Suprapubic skin (tissue), 4 donors: Measurements from ENCODE around the gene CCDC148. TPM values are rescaled to one million over a fixed set of nuclear protein-coding genes. Genes with fewer than 3 reads are reported as not detected.
A peak's percentile ranks its signal among the peaks of the same experiment; 100 is the strongest.
"Not testable (repeated sequence)": the region's sequence is repeated elsewhere in the genome, so short reads cannot be mapped to it uniquely, and the experiment has no call there.

Experiments used
- DNase-seq, 2 donors: peaks; one replicate each; pipeline ENCODE4 v3.0.0-alpha.2; 2019; ENCODE audit warnings: low spot score in 2 of 2
- H3K27ac ChIP-seq: fragments of 200-600 bp; sonication (generic); one replicate; pipeline ENCODE4 v1.5.1; 2019
- H3K27me3 ChIP-seq: fragments of 200-600 bp; sonication (generic); one replicate; pipeline ENCODE4 v1.5.1; 2019
- H3K36me3 ChIP-seq: fragments of 200-600 bp; sonication (generic); one replicate; pipeline ENCODE4 v1.5.1; 2019
- H3K4me1 ChIP-seq: fragments of 200-600 bp; sonication (generic); one replicate; pipeline ENCODE4 v1.5.1; 2019
- H3K4me3 ChIP-seq: fragments of 200-600 bp; sonication (generic); one replicate; pipeline ENCODE4 v1.5.1; 2019; ENCODE audit warnings: mild to moderate bottlenecking
- H3K9me3 ChIP-seq: fragments of 200-600 bp; sonication (generic); one replicate; pipeline ENCODE4 v1.5.1; 2019
- EP300 ChIP-seq: sonication (generic); formaldehyde crosslinking; IDR thresholded peaks from one replicate; pipeline ENCODE4 v1.6.1; 2017; ENCODE audit warnings: antibody characterized with exemption
- POLR2A ChIP-seq, 2 donors: fragments of 450-650 bp; IDR thresholded peaks; one replicate each; pipeline ENCODE4 v1.6.1; 2017; ENCODE audit warnings: antibody characterized with exemption in 2 of 2, mild to moderate bottlenecking in 2 of 2, moderate library complexity in 2 of 2
- POLR2AphosphoS5 ChIP-seq, 3 donors: sonication (generic); formaldehyde crosslinking; IDR thresholded peaks; one replicate each; pipeline ENCODE4 v1.6.1; 2017; ENCODE audit warnings: antibody characterized with exemption in 3 of 3
- WGBS: methylation state at CpG from one replicate; pipeline ENCODE4 v1.1.5; 2018; 5-methylcytosine and 5-hydroxymethylcytosine counted together
- total RNA-seq, 4 donors: library from RNA; depleted of rRNA; stranded (reverse); fragments of >200 nt; gene quantifications; one replicate each; pipeline ENCODE4 v1.1.0, GENCODE V29; 2016
- TF ChIP-seq, protein P1 (sequence below), 2 donors: fragments of 200-600 bp in 1 of 2; fragments of 450-650 bp in 1 of 2; sonication (generic) in 1 of 2; IDR thresholded peaks; one replicate each; pipeline ENCODE4 v1.5.1; 2016 to 2019; ENCODE audit warnings: antibody characterized with exemption in 2 of 2, mild to moderate bottlenecking in 1 of 2, moderate library complexity in 1 of 2

Gene CCDC148
- total RNA-seq, 4 donors from 2014 or later = 0.29 to 0.72 (median 0.42) TPM; not detected in 1

DNA sequence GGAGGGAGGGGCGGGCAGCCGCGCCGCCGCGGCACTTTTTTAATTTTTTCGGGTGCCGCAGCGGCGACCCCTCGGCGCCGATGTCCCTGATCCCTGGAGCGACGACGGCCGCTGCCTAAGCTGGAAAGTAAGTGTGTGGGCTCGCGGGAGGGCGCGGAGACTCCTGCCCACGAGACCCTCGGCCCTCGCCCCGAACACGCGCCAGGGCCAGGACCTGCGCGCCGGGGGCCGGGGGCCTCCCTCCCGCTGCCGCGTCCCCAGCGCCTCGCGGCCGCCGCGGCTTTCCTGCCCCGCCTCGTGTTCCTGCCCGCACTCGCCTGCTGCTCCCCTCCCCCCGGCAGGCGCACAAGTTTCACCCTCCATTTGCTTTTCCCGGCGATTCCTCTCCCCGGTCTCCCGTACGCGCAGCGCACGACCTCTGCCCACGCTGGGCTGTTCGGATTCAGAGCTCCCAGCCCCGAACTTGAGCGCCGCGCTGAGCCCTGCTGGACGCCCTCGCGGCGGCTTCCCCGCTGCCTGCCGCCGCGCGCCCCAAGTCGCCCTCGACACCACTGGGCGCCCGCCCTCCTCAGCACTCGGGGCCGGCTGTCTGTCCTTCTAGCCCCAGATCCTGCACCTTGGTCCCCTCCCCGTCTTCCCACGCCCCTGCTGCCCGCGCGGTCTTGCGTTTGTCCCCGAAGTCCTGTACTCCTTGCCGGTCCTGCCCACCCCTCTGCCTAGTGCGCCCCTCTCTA is 706 bp upstream of the CCDC148 start:
- TF ChIP-seq EP300 (no peak), POLR2A (IDR thresholded peaks at IDR 0.05) (no peak)
- WGBS = under 1% methylated on average over 23 of the region's 84 CpGs
- no peaks in the 10 kb centered on the region for H3K36me3 ChIP-seq
- peak; percentile 78 to 82 for DNase-seq
- peak overlapping the region; percentile 98 for H3K27ac ChIP-seq
- H3K9me3 ChIP-seq = no peaks in the 10 kb centered on the region
- H3K4me3 ChIP-seq = peak overlapping the region; percentile 99
- H3K4me1 ChIP-seq = peaks cover 44% of the 10 kb centered on the region
- H3K27me3 ChIP-seq = no peaks in the 10 kb centered on the region

DNA sequence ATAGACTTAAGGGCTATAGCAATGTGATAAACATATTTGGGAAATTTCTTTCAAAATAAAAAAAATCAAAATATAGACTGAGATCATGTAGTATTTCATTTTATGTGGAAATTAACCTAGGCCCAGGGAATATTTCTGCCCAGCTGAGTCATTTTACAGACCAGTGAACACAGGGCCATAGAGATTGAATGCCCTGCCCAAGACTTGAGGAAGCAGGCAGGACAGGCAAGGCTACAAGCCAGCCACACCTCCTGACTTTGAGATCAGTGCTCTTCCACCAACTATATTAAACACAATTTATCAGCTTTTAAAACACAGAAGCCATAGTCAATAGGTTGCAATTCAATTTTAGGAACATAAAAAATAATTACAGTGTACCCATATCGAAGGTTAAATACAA is 12.9 kb downstream of the CCDC148 start:
- H3K27me3 ChIP-seq = no peaks in the 10 kb centered on the region
- no peak overlapping the region for H3K4me3 ChIP-seq
- 100% methylated on average over 1 of the region's 1 CpG for WGBS
- H3K9me3 ChIP-seq = no peaks in the 10 kb centered on the region
- no peaks in the 10 kb centered on the region for H3K36me3 ChIP-seq
- no peaks in the 10 kb centered on the region for H3K4me1 ChIP-seq
- DNase-seq = no peak
- TF ChIP-seq EP300 = no peak
- no peak for TF ChIP-seq POLR2AphosphoS5 (IDR thresholded peaks at IDR 0.05)
- TF ChIP-seq POLR2A (IDR thresholded peaks at IDR 0.05) = no peak
- TF ChIP-seq, protein P1, sequence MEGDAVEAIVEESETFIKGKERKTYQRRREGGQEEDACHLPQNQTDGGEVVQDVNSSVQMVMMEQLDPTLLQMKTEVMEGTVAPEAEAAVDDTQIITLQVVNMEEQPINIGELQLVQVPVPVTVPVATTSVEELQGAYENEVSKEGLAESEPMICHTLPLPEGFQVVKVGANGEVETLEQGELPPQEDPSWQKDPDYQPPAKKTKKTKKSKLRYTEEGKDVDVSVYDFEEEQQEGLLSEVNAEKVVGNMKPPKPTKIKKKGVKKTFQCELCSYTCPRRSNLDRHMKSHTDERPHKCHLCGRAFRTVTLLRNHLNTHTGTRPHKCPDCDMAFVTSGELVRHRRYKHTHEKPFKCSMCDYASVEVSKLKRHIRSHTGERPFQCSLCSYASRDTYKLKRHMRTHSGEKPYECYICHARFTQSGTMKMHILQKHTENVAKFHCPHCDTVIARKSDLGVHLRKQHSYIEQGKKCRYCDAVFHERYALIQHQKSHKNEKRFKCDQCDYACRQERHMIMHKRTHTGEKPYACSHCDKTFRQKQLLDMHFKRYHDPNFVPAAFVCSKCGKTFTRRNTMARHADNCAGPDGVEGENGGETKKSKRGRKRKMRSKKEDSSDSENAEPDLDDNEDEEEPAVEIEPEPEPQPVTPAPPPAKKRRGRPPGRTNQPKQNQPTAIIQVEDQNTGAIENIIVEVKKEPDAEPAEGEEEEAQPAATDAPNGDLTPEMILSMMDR (IDR thresholded peaks at IDR 0.05) = no peak
- no peak overlapping the region for H3K27ac ChIP-seq

GRCh38 chr2:158439062-158439461 is 17.5 kb downstream of the CCDC148 start:
- not testable (repeated sequence) for H3K4me1 ChIP-seq, H3K27ac ChIP-seq, H3K27me3 ChIP-seq, DNase-seq, H3K4me3 ChIP-seq, H3K9me3 ChIP-seq, H3K36me3 ChIP-seq
- 92% methylated on average over 4 of the region's 4 CpGs for WGBS

DNA sequence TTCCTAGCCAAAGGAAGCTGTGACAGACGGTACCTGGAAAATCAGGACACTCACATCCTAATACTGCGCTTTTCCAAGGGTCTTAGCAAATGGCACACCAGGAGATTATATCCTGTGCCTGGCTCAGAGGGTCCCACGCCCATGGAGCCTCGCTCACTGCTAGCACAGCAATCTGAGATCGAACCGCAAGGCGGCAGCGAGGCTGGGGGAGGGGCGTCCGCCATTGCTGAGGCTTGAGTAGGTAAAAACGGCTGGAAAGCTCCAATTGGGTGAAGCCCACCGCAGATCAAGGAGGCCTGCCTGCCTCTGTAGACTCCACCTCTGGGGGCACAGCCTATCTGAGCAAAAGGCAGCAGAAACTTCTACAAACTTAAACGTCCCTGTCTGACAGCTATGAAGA is 22.8 kb downstream of the CCDC148 start:
- not testable (repeated sequence) for H3K27me3 ChIP-seq, H3K4me3 ChIP-seq, H3K9me3 ChIP-seq, H3K4me1 ChIP-seq, H3K36me3 ChIP-seq, DNase-seq, H3K27ac ChIP-seq
- WGBS = 98% methylated on average over 11 of the region's 13 CpGs

- DNase-seq = no peak
- Histone ChIP-seq H3K36me3 (no peaks in the 10 kb centered on the region), H3K4me1 (no peaks in the 10 kb centered on the region), H3K27me3 (no peaks in the 10 kb centered on the region), H3K27ac (no peak overlapping the region), H3K4me3 (no peak overlapping the region), H3K9me3 (peaks cover 5% of the 10 kb centered on the region)
- no peak for TF ChIP-seq EP300
- TF ChIP-seq, protein P1 (IDR thresholded peaks at IDR 0.05) = no peak
- no peak for TF ChIP-seq POLR2A (IDR thresholded peaks at IDR 0.05)
- no peak for TF ChIP-seq POLR2AphosphoS5 (IDR thresholded peaks at IDR 0.05)
Measured at GRCh38 chr2:158432117-158432516, 24.4 kb downstream of the CCDC148 start.

DNA sequence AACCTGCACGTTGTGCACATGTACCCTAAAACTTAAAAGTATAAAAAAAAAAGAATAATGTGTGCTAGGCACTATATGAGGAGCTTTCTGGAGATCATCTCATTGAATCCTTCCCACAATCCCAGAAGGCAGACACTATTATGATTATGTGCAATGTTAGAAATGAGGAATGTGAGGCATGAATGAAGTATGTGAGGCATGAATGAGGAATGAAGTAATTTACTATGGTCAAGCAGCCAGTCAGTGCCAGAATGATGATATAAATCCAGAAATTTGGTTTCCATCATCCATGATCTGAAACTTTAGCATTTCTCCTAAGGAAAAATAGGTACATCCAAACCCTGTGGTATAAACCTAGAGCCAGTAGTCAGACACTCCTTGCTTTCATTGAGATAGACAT is 42.0 kb downstream of the CCDC148 start:
- Histone ChIP-seq H3K9me3 (peaks cover 9% of the 10 kb centered on the region), H3K27me3 (no peaks in the 10 kb centered on the region), H3K4me1 (no peaks in the 10 kb centered on the region), H3K36me3 (no peaks in the 10 kb centered on the region), H3K4me3 (no peak overlapping the region), H3K27ac (no peak overlapping the region)
- DNase-seq = no peak
- no peak for TF ChIP-seq POLR2A (IDR thresholded peaks at IDR 0.05)
- TF ChIP-seq, protein P1 (IDR thresholded peaks at IDR 0.05) = no peak
- TF ChIP-seq POLR2AphosphoS5 (IDR thresholded peaks at IDR 0.05) = no peak
- TF ChIP-seq EP300 = no peak
- 97% methylated on average over 1 of the region's 1 CpG for WGBS

DNA sequence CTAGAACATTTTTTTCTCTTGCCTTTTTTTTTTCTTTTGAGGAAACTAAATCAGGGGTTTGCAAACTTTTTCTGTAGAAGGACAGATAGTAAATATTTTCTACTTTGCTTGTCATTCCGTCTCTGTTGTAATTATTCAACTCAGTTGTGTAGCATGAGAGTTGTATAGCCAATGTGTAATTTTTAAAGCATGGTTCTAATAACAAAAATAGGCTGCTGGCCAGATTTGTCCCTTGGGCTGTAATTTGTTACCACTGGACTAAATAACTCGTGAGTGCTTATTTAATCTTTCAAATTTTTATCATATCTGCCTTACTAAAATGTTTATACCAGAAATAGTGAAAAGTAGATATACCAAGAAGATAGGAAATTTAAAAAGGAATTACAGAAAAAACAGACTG is 43.0 kb downstream of the CCDC148 start:
- H3K4me1 ChIP-seq = no peaks in the 10 kb centered on the region

More for the DNA sequence above, 43.0 kb downstream of the CCDC148 start:
- H3K9me3 ChIP-seq = peaks cover 9% of the 10 kb centered on the region
- H3K27me3 ChIP-seq = no peaks in the 10 kb centered on the region
- H3K27ac ChIP-seq = no peak overlapping the region
- no peak overlapping the region for H3K4me3 ChIP-seq
- no peak for TF ChIP-seq POLR2AphosphoS5 (IDR thresholded peaks at IDR 0.05)
- TF ChIP-seq EP300 = no peak
- no peak for TF ChIP-seq POLR2A (IDR thresholded peaks at IDR 0.05)
- TF ChIP-seq, protein P1 (IDR thresholded peaks at IDR 0.05) = no peak
- no peaks in the 10 kb centered on the region for H3K36me3 ChIP-seq
- DNase-seq = no peak
- WGBS = 36% methylated on average over 2 of the region's 2 CpGs
